Nasal cavity respiratory epithelium epithelial cell of viscerocranial mucosa (primary cell): ENCODE results near the gene B9D1. TPM values are rescaled to one million over a fixed set of nuclear protein-coding genes. Genes with fewer than 3 reads are reported as not detected.

ENCODE experiments used
- total RNA-seq: library from RNA; depleted of rRNA; stranded (reverse); fragments of >200 nt; gene quantifications from 2 replicates; pipeline ENCODE4 v1.2.3, GENCODE V29; 2014

Gene B9D1
- total RNA-seq: 8.0 and 15.4 TPM in 2 replicates

GRCh38 chr17:19362277-19363113 lies at the start of gene B9D1:
B9D1 (minus strand) TSS chr17:19362723; CDS start chr17:19362569, 154 bp downstream.

GRCh38 chr17:19410875-19411620 lies 48.5 kb upstream of the B9D1 start, which contains the start of gene RNF112:
RNF112 (plus strand) TSS chr17:19411232; CDS start chr17:19411409, 177 bp downstream.

GRCh38 chr17:19386974-19387920 lies 24.7 kb upstream of the B9D1 start, which contains the start of gene MFAP4:
MFAP4 (minus strand) TSS chr17:19387190; CDS start chr17:19387155, 35 bp downstream.

GRCh38 chr17:19378416-19379360 lies 16.2 kb upstream of the B9D1 start, which contains the start of gene MAPK7:
MAPK7 (plus strand) TSS chr17:19378498; CDS start chr17:19378901, 403 bp downstream.

Other genes starting within 250 kb of the B9D1 start
- gene GRAPL, start 235.1 kb downstream of the B9D1 start, total RNA-seq: not detected in 2 replicates
- 16.7 and 40.2 TPM in 2 replicates for gene EPN2, start 125.4 kb downstream of the B9D1 start, total RNA-seq
- gene MAPK7, start 15.8 kb upstream of the B9D1 start, total RNA-seq: 5.5 and 20.8 TPM in 2 replicates
- not detected in 2 replicates for gene MFAP4, start 24.5 kb upstream of the B9D1 start, total RNA-seq
- 0.34 and 0.43 TPM in 2 replicates for gene RNF112, start 48.5 kb upstream of the B9D1 start, total RNA-seq
- gene SLC47A1, start 171.1 kb upstream of the B9D1 start, total RNA-seq: 0.34 and 0.57 TPM in 2 replicates